22Rv1 (cell line): ENCODE data around the gene TANGO2.

Source experiments
- H3K27ac ChIP-seq: fragments of 450-650 bp; 2 replicates; pipeline ENCODE4 v1.5.1; 2017
- CTCF ChIP-seq: fragments of 450-650 bp; IDR thresholded peaks from 2 replicates; pipeline ENCODE4 v1.5.1; 2017; ENCODE audit warnings: mild to moderate bottlenecking
- ZFX ChIP-seq: fragments of 450-650 bp; IDR thresholded peaks from 2 replicates; pipeline ENCODE4 v1.6.1; 2017; ENCODE audit warnings: antibody characterized with exemption, borderline replicate concordance

TANGO2 gene

GRCh38 chr22:20028855-20029549, 8.1 kb downstream of the TANGO2 start:
- no peak for TF ChIP-seq CTCF
- no peak for TF ChIP-seq ZFX
- no peak overlapping the region for H3K27ac ChIP-seq

- no peak overlapping the region for H3K27ac ChIP-seq
- TF ChIP-seq ZFX (no peak), CTCF (no peak)
These were observed 8.8 kb downstream of the TANGO2 start for GRCh38 chr22:20029550-20030225.

DNA sequence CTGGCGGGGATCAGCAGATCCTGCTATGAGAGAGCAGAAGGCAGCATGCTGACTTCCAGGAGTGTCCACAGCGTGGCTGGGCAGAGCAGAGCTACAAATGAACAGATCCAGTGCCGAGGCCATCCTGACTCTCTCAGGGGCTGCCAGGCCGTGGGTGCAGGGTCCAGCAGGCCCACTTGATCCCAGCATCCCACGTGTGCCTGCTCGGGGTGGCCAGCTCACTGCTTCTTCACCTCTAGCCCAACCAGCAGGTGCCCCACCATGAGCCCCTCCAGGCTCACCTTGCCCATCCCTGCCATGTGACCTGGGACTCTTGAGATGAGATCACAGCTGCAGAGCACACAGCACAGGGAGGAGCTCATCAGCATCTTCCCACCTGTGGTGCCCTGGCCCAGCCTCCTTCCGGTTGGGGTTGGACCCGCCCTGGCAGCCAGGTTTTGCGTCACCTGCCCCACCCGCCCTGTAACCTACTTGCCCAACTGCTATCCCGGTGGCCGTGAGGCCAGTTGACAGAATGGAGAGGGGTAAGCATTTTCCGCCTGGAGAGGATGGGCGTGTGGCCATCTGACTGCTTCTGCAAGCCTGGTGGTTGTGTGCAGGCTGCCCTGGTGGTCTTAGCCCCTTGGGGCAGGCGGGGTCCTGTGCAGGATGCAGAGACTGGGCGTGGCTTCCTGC, 11.0 kb downstream of the TANGO2 start:
- TF ChIP-seq CTCF, result no peak
- no peak for TF ChIP-seq ZFX
- peak overlapping the region; percentile 62 for H3K27ac ChIP-seq

GRCh38 chr22:20032407-20032991, 11.6 kb downstream of the TANGO2 start:
- H3K27ac ChIP-seq, result peak overlapping the region; percentile 62
- TF ChIP-seq ZFX (no peak), CTCF (no peak)

DNA sequence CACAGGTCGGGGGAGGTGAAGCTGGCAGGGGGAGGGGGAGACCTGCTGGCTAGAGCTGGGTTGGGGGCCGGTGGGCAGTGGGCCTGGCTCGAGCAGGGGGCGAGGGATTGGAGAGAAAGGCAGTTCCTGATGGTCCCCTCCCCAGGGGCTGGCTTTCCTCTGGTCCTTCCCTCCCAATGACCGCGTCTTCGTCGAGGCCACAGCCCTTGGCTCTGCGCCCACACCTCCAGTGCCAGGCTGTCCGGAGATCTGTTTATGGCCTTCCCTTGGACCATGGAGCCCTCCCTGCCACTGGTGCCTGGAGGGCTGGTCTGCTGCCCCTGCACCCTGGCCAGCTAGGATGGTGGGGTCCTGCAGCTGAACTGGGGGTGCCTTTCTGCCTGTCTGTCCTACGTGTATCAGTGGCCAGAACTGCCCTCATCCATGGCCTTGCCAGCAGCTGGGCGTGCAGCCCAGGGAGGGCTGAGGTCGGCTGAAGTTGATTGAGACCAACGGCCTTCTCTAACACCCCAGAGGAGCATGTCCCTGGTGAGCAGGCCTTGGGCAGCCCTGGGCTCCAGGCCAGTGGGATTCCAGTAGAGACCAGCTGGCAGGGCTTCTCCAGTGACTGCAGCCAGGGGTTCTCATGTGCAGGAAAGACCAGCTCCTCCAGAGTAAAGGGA, 12.3 kb downstream of the TANGO2 start:
- H3K27ac ChIP-seq, result peak overlapping the region; percentile 62
- TF ChIP-seq CTCF (no peak), ZFX (no peak)

- no peak overlapping the region for H3K27ac ChIP-seq
- no peak for TF ChIP-seq CTCF
- no peak for TF ChIP-seq ZFX
These were observed 13.2 kb downstream of the TANGO2 start for GRCh38 chr22:20034143-20034542.
